Body of pancreas (tissue), 4 donors: ENCODE results near the gene TUFM.

Experiments used
- CTCF ChIP-seq, 7 experiments: fragments of 450-650 bp in 4 of 7; fragments of 200-600 bp in 3 of 7; sonication (generic) in 3 of 7; IDR thresholded peaks; one replicate each; pipeline ENCODE4 v1.5.1; 2016 to 2019; ENCODE audit warnings: antibody characterized with exemption in 7 of 7
- POLR2A ChIP-seq, 3 donors: fragments of 450-650 bp; IDR thresholded peaks; one replicate each; pipeline ENCODE4 v1.6.1; 2016; ENCODE audit warnings: antibody characterized with exemption in 3 of 3, mild to moderate bottlenecking in 2 of 3

- TF ChIP-seq POLR2A (IDR thresholded peaks at IDR 0.05): no peak
- no peak for TF ChIP-seq CTCF (IDR thresholded peaks at IDR 0.05)
Observed at GRCh38 chr16:28863929-28864793, 18.0 kb upstream of the TUFM start.
